DOHH2 (cell line): ENCODE measurements around the gene PNPLA7.

Source experiments
- H3F3A ChIP-seq: fragments of 200-600 bp; sonication (generic), shearing (Covaris generic); 2 replicates; pipeline ENCODE4 v1.6.0; 2016; ENCODE audit warnings: antibody characterized with exemption, mild to moderate bottlenecking; ENCODE audit not compliant: control insufficient read depth, insufficient read depth
- H3K27ac ChIP-seq: fragments of 200-600 bp; sonication (generic); 2 replicates; pipeline ENCODE4 v1.5.1; 2014; ENCODE audit warnings: low read depth, mild to moderate bottlenecking, low read length, moderate library complexity
- H3K27me3 ChIP-seq: fragments of 200-600 bp; sonication (generic); 2 replicates; pipeline ENCODE4 v1.6.1; 2014; ENCODE audit warnings: mild to moderate bottlenecking, low read length, mixed read lengths; ENCODE audit not compliant: control insufficient read depth
- H3K36me3 ChIP-seq: fragments of 200-600 bp; sonication (generic); 2 replicates; pipeline ENCODE4 v1.6.1; 2014; ENCODE audit warnings: mild to moderate bottlenecking, low read length, moderate library complexity, mixed read lengths; ENCODE audit not compliant: control insufficient read depth
- H3K4me1 ChIP-seq: fragments of 200-600 bp; sonication (generic); 2 replicates; pipeline ENCODE4 v1.6.1; 2014; ENCODE audit warnings: mild to moderate bottlenecking, low read length, mixed read lengths; ENCODE audit not compliant: control insufficient read depth
- H3K4me2 ChIP-seq: fragments of 200-600 bp; sonication (generic); 2 replicates; pipeline ENCODE4 v1.6.0; 2014; ENCODE audit warnings: mild to moderate bottlenecking, low read length, moderate library complexity
- H3K4me3 ChIP-seq: fragments of 200-600 bp; sonication (generic); 2 replicates; pipeline ENCODE4 v1.5.1; 2014; ENCODE audit warnings: mild to moderate bottlenecking, low read length, mixed read lengths
- H3K79me2 ChIP-seq: fragments of 200-600 bp; sonication (generic); 2 replicates; pipeline ENCODE4 v1.6.1; 2014; ENCODE audit warnings: mild to moderate bottlenecking, low read length, mixed read lengths; ENCODE audit not compliant: control insufficient read depth
- H3K9me2 ChIP-seq: fragments of 200-600 bp; sonication (generic); replicated peaks from 2 replicates; pipeline ENCODE4 v1.6.1; 2014; ENCODE audit warnings: mild to moderate bottlenecking, low read length, mixed read lengths; ENCODE audit not compliant: control insufficient read depth
- H3K9me3 ChIP-seq: fragments of 200-600 bp; sonication (generic); 2 replicates; pipeline ENCODE4 v1.6.1; 2014; ENCODE audit warnings: antibody characterized with exemption, low read length, mixed read lengths; ENCODE audit not compliant: control insufficient read depth, insufficient read depth
- H4K20me1 ChIP-seq: fragments of 200-600 bp; sonication (generic); 2 replicates; pipeline ENCODE4 v1.6.0; 2014; ENCODE audit warnings: low read depth, mild to moderate bottlenecking, antibody characterized with exemption, low read length, moderate library complexity; ENCODE audit not compliant: control insufficient read depth, insufficient read depth
- EZH2phosphoT487 ChIP-seq: fragments of 200-600 bp; sonication (generic); IDR thresholded peaks from 2 replicates; pipeline ENCODE4 v1.6.1; 2017; ENCODE audit warnings: borderline replicate concordance, mild to moderate bottlenecking, antibody characterized with exemption, low read length, moderate library complexity, mixed read lengths
- TF ChIP-seq, protein P1 (sequence below): fragments of 200-600 bp; sonication (generic); IDR thresholded peaks from one replicate; pipeline ENCODE4 v1.5.1; 2014; ENCODE audit warnings: antibody characterized with exemption, mild to moderate bottlenecking, low read depth, low read length; ENCODE audit not compliant: poor library complexity, severe bottlenecking

PNPLA7 gene

GRCh38 chr9:137435381-137435891 is 114.8 kb downstream of the PNPLA7 start:
- H3K4me2 ChIP-seq, result no peak overlapping the region
- H3F3A ChIP-seq, result no peaks in the 10 kb centered on the region; the same call in 1 of the 2 replicates
- no peaks in the 10 kb centered on the region for H3K9me3 ChIP-seq
- TF ChIP-seq, protein P1, sequence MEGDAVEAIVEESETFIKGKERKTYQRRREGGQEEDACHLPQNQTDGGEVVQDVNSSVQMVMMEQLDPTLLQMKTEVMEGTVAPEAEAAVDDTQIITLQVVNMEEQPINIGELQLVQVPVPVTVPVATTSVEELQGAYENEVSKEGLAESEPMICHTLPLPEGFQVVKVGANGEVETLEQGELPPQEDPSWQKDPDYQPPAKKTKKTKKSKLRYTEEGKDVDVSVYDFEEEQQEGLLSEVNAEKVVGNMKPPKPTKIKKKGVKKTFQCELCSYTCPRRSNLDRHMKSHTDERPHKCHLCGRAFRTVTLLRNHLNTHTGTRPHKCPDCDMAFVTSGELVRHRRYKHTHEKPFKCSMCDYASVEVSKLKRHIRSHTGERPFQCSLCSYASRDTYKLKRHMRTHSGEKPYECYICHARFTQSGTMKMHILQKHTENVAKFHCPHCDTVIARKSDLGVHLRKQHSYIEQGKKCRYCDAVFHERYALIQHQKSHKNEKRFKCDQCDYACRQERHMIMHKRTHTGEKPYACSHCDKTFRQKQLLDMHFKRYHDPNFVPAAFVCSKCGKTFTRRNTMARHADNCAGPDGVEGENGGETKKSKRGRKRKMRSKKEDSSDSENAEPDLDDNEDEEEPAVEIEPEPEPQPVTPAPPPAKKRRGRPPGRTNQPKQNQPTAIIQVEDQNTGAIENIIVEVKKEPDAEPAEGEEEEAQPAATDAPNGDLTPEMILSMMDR, result no peak
- TF ChIP-seq EZH2phosphoT487, result no peak
- H3K36me3 ChIP-seq, result no peaks in the 10 kb centered on the region; the same call in 1 of the 2 replicates
- no peaks in the 10 kb centered on the region for H4K20me1 ChIP-seq
- H3K4me1 ChIP-seq, result peaks cover 26% of the 10 kb centered on the region
- no peak overlapping the region for H3K4me3 ChIP-seq
- H3K27me3 ChIP-seq, result no peaks in the 10 kb centered on the region
- H3K9me2 ChIP-seq, result no peaks in the 10 kb centered on the region
- H3K27ac ChIP-seq, result no peak overlapping the region
- no peaks in the 10 kb centered on the region for H3K79me2 ChIP-seq

- Histone ChIP-seq H3K4me3 (no peak overlapping the region), H3K4me2 (no peak overlapping the region), H3K79me2 (no peaks in the 10 kb centered on the region), H3F3A (peaks cover 3% of the 10 kb centered on the region; the same call in 1 of the 2 replicates), H3K36me3 (no peaks in the 10 kb centered on the region; the same call in 1 of the 2 replicates), H3K9me2 (no peaks in the 10 kb centered on the region), H3K27ac (no peak overlapping the region), H4K20me1 (no peaks in the 10 kb centered on the region), H3K4me1 (peaks cover 33% of the 10 kb centered on the region), H3K27me3 (no peaks in the 10 kb centered on the region), H3K9me3 (no peaks in the 10 kb centered on the region)
- TF ChIP-seq, protein P1, result no peak
- TF ChIP-seq EZH2phosphoT487, result no peak
Observed at GRCh38 chr9:137434498-137435380, 115.5 kb downstream of the PNPLA7 start.

DNA sequence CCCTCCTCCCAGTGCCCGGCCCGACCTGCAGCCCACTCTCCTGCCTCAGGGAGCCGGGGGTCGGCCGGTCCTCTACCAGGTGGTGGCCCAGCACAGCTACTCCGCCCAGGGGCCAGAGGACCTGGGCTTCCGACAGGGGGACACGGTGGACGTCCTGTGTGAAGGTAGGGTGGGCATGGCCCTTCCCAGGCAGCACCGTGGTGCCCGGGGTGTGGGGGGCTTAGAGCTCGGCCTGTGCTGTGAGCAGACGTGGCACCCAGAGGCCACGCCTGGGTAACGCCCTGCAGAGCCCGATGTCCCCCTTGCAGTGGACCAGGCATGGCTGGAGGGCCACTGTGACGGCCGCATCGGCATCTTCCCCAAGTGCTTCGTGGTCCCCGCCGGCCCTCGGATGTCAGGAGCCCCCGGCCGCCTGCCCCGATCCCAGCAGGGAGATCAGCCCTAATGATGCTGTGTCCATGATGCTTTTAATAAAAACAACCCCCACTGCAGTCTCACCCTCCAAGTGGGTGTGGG is 116.2 kb downstream of the PNPLA7 start:
- no peak overlapping the region for H3K27ac ChIP-seq
- H3K4me1 ChIP-seq, result peaks cover 41% of the 10 kb centered on the region
- TF ChIP-seq, protein P1, result no peak
- no peak for TF ChIP-seq EZH2phosphoT487
- no peaks in the 10 kb centered on the region for H3K9me2 ChIP-seq
- no peaks in the 10 kb centered on the region; the same call in 1 of the 2 replicates for H3K36me3 ChIP-seq
- H3K4me2 ChIP-seq, result no peak overlapping the region
- no peak overlapping the region for H3K4me3 ChIP-seq
- no peaks in the 10 kb centered on the region for H3K9me3 ChIP-seq
- no peaks in the 10 kb centered on the region for H3K79me2 ChIP-seq
- no peaks in the 10 kb centered on the region for H3K27me3 ChIP-seq
- H4K20me1 ChIP-seq, result no peaks in the 10 kb centered on the region
- peaks cover 3% of the 10 kb centered on the region; the same call in 1 of the 2 replicates for H3F3A ChIP-seq
